Colonic mucosa (tissue), 4 donors: ENCODE results near the gene GPR137. TPM values are rescaled to one million over a fixed set of nuclear protein-coding genes. Genes with fewer than 3 reads are reported as not detected.

ENCODE experiments used
- DNase-seq: peaks from one replicate; pipeline ENCODE4 v3.0.0-alpha.2; 2020
- H3K27ac ChIP-seq: fragments of 200-600 bp; one replicate; pipeline ENCODE4 v1.8.0; 2021
- H3K27me3 ChIP-seq: fragments of 200-600 bp; one replicate; pipeline ENCODE4 v1.8.0; 2021
- H3K36me3 ChIP-seq: fragments of 200-600 bp; one replicate; pipeline ENCODE4 v1.8.0; 2021
- H3K4me1 ChIP-seq: fragments of 200-600 bp; one replicate; pipeline ENCODE4 v1.8.0; 2021; ENCODE audit warnings: mild to moderate bottlenecking
- H3K4me3 ChIP-seq: fragments of 200-600 bp; one replicate; pipeline ENCODE4 v1.8.0; 2021
- H3K9ac ChIP-seq, 2 donors: one replicate each; pipeline ENCODE4 v1.7.0; 2013; ENCODE audit warnings: control low read depth in 2 of 2, low read depth in 2 of 2, low read length in 2 of 2
- H3K9me3 ChIP-seq: fragments of 200-600 bp; one replicate; pipeline ENCODE4 v1.8.0; 2021
- intact Hi-C: fragments of 100-400 bp; cut with DNase I; formaldehyde crosslinking; loops from one replicate; pipeline ENCODE4 v1.14.1; 2022
- total RNA-seq, 2 donors: library from RNA; stranded (reverse); fragmentation: NEBNext Ultra II Directional in 1 of 2; extraction: Animal tissue kit (Norgen Biotek cat#: 25700) in 1 of 2; gene quantifications; one replicate each; pipeline ENCODE4 v1.2.1, GENCODE V29; 2021
- TF ChIP-seq, protein P1 (sequence below): fragments of 200-600 bp; IDR thresholded peaks from one replicate; pipeline ENCODE4 v1.8.0; 2022; ENCODE audit warnings: antibody characterized with exemption, mild to moderate bottlenecking
- donor health status: healthy.
- donor health status: DM: no; HTN: no; CAD: no.
- donor health status: DM: no; HTN: no; CAD: no.

Gene GPR137
- total RNA-seq, 2 donors from 2014 or later, result 36.0 to 58.8 TPM

DNA sequence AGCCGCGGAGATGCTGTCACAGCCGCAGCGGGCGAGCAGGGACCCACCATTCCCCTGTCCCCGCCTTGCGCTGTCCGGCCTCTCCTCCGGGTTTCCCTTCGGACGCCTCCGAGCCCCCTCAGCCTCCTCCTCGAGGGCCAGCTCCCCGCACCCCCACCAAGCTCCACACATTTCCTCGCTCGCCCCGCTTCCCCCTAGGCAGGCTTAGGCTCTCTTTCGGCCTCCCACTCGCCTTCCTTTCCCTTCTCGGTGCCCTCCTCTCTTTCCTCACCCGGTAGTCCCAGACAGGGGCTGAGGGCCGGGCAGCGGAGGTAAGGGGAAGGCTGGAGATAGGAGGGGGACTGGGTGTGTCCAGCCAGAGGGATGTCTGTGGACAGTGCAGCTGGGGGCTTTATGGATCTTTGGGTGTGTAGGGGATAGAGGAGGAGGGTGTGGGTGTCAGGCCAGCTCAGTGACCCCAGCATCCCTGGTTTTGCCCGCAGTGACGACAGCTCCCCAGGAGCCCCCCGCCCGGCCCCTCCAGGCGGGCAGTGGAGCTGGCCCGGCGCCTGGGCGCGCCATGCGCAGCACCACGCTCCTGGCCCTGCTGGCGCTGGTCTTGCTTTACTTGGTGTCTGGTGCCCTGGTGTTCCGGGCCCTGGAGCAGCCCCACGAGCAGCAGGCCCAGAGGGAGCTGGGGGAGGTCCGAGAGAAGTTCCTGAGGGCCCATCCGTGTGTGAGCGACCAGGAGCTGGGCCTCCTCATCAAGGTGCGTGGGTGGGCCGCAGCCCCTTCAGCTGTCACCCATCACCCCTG lies 7.0 kb downstream of the GPR137 start:
- Histone ChIP-seq H3K27ac (no peak overlapping the region), H3K9me3 (no peaks in the 10 kb centered on the region), H3K4me1 (peaks cover 3% of the 10 kb centered on the region), H3K36me3 (no peaks in the 10 kb centered on the region), H3K27me3 (peaks cover 64% of the 10 kb centered on the region), H3K9ac (peak overlapping the region in 1 of 2 donors; percentile 43), H3K4me3 (peak overlapping the region; percentile 19)
- intact Hi-C loops, result no loop called here
- no peak for DNase-seq
- TF ChIP-seq, protein P1, sequence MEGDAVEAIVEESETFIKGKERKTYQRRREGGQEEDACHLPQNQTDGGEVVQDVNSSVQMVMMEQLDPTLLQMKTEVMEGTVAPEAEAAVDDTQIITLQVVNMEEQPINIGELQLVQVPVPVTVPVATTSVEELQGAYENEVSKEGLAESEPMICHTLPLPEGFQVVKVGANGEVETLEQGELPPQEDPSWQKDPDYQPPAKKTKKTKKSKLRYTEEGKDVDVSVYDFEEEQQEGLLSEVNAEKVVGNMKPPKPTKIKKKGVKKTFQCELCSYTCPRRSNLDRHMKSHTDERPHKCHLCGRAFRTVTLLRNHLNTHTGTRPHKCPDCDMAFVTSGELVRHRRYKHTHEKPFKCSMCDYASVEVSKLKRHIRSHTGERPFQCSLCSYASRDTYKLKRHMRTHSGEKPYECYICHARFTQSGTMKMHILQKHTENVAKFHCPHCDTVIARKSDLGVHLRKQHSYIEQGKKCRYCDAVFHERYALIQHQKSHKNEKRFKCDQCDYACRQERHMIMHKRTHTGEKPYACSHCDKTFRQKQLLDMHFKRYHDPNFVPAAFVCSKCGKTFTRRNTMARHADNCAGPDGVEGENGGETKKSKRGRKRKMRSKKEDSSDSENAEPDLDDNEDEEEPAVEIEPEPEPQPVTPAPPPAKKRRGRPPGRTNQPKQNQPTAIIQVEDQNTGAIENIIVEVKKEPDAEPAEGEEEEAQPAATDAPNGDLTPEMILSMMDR, result no peak

DNA sequence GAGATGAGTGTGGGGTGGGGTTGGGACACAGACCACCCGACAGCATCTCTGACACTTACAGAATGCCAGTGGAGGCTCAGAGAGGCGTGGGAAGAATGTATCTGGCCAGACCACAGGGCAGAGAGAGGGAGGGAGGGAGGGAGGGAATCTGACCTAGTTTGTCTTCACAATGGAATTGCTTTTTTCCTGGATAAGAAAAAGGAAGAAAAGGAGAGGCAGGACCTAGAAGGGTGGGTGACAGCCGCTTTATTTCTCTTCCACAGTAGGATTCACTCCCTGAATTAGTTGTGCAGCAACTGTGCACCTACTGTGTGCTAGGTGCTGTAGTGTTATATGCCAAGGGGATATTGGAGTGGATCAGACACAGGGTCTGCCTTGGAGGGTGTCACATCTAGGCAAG lies 9.1 kb downstream of the GPR137 start:
- DNase-seq, result no peak
- Histone ChIP-seq H3K27me3 (peaks cover 85% of the 10 kb centered on the region), H3K27ac (no peak overlapping the region), H3K9me3 (no peaks in the 10 kb centered on the region), H3K9ac (no peak overlapping the region), H3K4me3 (no peak overlapping the region), H3K36me3 (no peaks in the 10 kb centered on the region), H3K4me1 (peaks cover 11% of the 10 kb centered on the region)
- TF ChIP-seq, protein P1, result no peak
- intact Hi-C loops, result no loop called here

DNA sequence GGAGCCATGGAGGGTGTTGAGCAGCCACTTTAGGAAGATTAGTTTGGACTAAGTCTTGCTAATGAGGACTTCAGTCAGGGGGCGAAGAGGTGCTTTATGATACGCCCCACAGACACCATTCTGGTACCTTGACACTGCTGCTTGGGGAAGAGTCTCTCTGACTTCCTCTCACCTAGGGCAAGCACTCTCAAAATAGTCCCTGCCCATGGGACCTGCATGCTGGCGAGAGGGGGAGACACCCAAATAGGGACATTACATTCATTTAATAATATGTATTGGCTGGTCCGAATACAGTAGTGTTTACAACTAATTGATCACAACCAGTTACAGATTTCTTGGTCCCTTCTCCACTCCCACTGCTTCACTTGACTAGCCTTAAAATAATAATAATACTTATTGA lies 10.1 kb downstream of the GPR137 start:
- Histone ChIP-seq H3K9me3 (no peaks in the 10 kb centered on the region), H3K36me3 (no peaks in the 10 kb centered on the region), H3K27ac (no peak overlapping the region), H3K27me3 (peaks cover 83% of the 10 kb centered on the region), H3K4me3 (no peak overlapping the region), H3K4me1 (peaks cover 21% of the 10 kb centered on the region), H3K9ac (no peak overlapping the region)
- DNase-seq, result no peak
- intact Hi-C loops, result no loop called here
- TF ChIP-seq, protein P1, result no peak

DNA sequence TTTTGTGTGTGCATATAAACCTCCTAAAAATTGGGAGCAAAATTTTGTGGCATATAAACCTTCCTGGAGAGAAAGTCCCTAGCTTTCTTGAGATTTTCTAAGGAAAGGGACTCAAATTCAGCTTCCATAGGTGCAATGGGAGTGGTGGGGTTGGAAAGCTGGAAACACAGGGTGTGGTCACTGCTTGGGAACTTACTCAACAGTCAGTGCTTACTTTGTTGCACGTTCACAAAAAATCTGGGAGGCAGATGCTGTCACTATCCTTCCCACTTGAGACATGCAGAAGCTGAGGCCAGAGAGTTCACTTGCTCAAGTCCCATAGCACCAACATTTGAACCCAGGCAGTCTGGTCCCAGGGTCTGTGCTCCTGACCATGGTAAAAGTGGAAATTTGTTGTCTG lies 10.6 kb downstream of the GPR137 start:
- no peak overlapping the region for H3K27ac ChIP-seq
- no peak for DNase-seq
- TF ChIP-seq, protein P1, result no peak
- intact Hi-C loops, result no loop called here
- H3K27me3 ChIP-seq, result peaks cover 78% of the 10 kb centered on the region
- no peaks in the 10 kb centered on the region for H3K9me3 ChIP-seq
- H3K36me3 ChIP-seq, result no peaks in the 10 kb centered on the region
- peaks cover 23% of the 10 kb centered on the region for H3K4me1 ChIP-seq
- no peak overlapping the region for H3K9ac ChIP-seq
- H3K4me3 ChIP-seq, result no peak overlapping the region

DNA sequence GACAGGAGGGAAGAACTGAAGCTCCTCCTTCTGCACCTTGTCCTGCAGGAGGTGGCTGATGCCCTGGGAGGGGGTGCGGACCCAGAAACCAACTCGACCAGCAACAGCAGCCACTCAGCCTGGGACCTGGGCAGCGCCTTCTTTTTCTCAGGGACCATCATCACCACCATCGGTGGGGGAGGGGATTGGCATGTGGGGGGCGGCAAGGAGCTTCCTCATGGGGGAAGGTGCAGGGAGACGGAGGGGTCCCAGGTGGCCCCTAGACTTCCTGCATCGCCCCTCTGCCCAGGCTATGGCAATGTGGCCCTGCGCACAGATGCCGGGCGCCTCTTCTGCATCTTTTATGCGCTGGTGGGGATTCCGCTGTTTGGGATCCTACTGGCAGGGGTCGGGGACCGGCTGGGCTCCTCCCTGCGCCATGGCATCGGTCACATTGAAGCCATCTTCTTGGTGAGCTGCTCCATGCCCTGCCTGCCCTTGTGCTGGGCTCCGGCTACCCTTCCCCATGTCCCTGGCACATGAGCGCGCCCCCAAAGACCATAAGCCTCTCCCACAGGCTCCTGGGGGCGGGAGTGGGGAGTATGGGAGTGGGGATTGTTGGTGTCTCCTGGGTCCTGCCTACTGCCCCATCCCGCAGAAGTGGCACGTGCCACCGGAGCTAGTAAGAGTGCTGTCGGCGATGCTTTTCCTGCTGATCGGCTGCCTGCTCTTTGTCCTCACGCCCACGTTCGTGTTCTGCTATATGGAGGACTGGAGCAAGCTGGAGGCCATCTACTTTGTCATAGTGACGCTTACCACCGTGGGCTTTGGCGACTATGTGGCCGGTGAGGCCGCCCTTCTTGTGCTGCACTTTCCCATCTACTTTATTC lies 11.4 kb downstream of the GPR137 start:
- Histone ChIP-seq H3K9ac (peak overlapping the region in 1 of 2 donors; percentile 55), H3K9me3 (no peaks in the 10 kb centered on the region), H3K36me3 (no peaks in the 10 kb centered on the region), H3K4me1 (peaks cover 22% of the 10 kb centered on the region), H3K27me3 (peaks cover 70% of the 10 kb centered on the region), H3K27ac (no peak overlapping the region), H3K4me3 (no peak overlapping the region)
- no peak for DNase-seq
- TF ChIP-seq, protein P1, result no peak
- intact Hi-C loops, result no loop called here
